GM19025 (cell line): ENCODE measurements around the gene MAML3.

Source experiments
- ATAC-seq: cut with Tn5 transposase; IDR thresholded peaks from one replicate; pipeline ENCODE4 v1.9.1; 2021; ENCODE audit warnings: mild to moderate bottlenecking, low read depth, moderate library complexity; ENCODE audit not compliant: unreplicated experiment

The MAML3 gene

DNA sequence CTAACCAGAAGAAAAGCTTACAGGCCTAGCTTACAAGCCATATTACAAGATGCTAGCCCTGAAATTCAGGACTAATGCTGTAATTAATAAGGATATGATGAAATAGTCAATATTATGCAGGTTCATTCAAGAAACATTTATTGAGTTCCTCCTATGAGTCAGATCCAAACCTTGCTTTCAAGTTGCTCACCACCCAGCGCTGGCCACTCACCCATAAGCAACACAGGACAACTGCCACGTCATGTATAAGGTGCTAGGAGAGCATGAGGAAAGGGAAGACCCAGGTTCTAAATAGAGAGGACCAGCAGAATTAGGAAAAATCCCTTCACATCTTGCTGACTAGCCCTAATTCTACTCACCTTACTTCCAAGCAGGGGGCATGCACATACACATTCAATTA lies 23.3 kb downstream of the MAML3 start:
- no peak for ATAC-seq

DNA sequence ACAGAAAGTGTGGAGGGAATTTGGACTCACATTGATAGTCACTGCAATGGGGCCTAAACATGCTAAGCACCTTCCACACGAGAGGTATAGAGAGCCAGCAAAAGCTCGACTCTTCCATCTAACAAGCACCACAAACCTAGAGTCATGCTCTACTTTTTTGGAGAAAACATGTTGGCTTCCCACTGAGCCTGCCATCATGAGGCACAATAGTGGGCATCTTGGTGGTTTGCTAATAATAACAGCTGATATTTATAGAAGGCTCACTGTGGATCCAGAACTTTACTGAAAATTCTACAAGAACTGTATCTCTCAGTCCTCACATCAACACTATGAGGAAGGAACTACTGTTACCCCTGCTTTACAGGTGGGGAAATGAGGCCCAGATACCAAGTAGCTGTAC lies 26.6 kb downstream of the MAML3 start:
- ATAC-seq = no peak

DNA sequence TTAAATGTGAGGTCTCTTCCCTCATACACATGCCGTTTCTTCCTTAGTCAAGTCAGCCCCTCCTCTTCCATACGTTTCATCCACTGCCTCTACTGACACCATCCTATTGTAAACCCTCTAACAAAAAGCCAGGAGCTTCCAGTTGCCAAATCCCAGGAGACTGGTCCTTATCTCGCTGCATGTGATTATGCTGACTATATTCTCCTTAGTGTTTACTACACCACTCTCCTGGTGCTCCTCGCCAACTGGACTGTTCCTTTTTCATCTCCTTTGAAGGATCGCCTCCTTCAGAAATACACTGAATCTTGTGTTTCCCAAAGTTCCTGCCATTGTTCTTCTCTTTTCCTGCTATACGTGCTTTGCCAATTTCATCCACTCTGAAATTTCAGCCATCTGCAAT lies 27.7 kb downstream of the MAML3 start:
- no peak for ATAC-seq

DNA sequence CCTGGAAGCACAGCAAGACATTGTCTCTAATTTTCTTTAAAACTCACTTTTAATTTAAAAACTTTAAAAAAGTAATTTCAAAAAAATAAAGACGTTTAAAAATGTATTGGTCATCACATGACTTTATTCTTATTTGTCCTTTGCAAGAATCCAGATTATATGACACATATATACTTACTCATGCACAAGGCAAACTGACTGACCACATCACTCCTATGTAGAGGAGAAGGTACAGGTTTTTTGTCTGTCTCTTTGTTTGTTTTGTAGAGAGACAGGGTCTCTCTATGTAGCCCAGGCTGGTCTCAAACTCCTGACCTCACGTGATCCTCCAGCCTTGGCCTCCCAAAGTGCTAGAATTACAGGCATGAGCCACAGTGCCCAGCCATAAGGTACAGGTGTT lies 28.6 kb downstream of the MAML3 start:
- no peak for ATAC-seq

DNA sequence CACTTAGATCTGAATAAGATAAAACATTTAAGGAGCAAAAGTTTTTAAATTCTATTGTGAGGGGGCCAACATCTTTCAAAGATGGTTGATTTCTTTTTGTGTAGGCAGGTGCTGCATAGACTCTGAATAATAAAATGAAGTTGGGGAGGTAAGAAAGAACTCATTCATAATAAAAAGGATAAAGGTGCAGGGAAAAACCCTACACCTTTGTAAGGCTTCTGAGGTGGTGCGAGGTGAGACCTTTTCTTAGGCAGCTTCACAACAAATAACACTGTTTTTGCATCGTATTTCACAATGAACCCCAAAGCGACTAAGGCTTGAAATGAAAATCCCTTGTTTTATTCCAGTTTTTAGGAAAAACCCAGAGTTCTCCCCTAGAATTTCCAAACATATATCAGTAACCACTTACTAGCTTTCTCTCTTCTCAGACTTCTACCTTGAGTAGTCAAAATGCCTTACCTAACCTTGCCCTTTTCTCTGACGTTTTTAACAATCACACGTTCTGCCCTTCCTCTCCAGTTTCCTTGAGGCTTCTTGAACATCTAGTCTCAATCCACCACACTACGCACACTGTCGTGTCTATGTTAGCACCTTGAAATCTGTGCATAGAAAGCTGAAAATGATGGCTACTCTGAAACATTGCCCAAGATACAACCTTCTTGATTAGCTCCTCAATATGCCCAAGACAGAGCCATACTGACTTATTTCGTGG lies 30.2 kb downstream of the MAML3 start:
- no peak for ATAC-seq

DNA sequence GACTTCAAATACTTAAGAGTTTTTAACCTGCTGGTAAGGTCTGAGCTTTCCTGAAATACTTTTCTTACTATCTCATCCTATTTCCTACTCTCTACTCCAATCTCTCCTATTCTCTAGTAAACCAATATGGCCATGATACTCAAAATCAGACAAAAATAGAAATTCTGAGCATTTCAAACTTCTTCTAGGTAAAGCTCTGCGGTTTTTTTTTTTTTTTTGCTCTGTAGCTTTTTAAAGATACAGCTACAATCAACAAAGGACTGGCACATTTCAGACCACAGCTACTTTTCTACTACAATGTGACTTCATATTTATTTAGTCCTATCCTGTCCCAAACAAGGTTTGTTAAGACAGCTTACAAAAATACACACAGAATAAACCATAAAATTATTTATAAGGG lies 31.1 kb downstream of the MAML3 start:
- ATAC-seq = no peak

DNA sequence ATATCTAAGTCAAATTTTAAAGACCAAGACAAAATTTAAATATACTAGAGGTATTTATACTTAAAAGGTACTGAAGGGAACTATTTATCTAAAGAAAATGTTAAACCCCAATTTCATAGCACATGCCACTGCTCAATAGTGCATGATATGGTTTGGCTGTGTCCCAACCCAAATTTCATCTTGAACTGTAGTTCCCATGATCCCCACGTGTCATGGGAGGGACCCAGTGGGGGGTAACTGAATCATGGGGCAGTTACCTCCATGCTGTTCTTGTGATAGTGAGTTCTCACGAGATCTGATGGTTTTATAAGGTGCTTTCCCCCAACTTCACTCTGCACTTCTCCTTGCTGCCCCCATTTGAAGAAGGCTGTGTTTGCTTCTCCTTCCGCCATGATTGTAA lies 32.3 kb downstream of the MAML3 start:
- ATAC-seq = no peak

DNA sequence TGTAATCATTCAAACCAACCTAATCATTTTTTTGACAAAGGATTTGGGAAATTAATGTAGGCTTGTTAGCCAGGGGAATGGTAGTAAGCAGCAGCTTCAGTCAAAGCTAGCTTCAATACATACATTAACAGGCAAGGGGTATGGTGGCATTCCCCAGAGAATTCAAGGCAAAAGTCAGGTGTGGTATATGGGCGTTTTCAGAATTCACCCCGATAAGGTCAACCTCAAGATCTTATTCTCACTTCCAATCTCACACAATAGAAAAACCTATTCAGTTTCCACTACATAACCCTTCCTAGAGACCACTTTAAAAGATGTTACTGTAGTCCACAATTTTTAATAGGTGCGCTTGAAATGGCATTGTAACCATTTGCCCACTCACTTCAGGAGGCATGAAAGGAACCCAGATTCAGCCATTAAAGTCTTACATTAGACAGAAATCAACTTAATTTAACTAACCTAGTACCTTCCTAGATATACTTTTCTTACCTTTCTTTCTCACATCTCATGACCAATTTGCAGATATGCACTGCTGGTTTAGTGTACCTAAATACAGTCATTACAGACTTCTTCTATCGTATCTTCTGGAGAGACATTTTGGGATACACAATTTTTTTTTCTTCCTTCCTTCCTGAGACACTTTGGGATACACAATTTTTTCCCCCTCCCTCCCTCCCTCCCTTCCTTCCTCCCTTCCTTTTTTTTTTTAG lies 34.9 kb downstream of the MAML3 start:
- ATAC-seq = no peak

DNA sequence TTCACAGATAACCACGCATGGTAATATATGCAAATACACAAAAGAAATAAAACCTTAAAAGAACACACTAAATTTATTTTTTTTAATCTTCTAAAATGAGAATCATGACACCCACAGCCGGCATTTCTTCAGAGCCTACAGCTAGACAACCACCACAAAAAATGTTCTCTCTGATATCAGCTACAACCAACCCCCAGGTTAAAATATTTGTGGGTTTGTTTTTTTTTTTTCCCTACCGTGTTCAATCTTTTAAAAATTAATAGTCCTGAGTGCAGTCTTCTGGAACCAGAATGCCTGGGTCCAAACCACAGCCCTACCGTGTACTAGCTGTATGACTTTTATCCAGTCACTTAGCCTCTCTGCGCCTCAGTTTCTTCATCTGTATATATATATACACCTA lies 36.0 kb downstream of the MAML3 start:
- no peak for ATAC-seq

DNA sequence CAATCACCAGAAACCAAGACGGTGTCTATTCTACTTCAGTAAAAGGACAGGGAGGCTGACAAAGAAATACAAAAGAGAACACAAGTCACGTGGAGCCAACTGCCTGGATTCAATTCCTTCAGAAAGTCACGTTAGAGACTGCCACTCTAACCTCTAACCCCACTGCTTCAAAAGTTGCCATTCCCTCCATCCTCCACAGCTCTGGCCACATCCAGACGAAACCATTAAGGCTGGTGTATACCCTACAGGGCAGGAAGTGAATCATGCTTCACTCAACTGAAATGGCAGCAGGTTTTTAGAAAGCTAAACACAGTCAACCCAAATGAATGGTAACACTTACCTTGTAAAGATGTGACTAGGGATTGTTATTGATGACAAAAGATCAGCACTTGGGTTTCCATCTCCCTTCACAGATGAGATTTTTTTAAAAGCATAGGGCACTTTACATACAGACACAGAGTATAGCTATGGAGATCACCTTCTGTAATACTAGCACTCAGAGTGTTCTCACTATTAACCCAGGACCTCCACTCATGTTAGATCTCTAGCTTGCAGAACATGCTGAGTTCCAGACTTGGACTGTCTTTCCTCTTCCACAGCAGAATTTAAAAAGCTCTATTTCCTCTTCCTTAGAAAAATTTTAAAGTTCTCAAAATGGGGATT lies 37.4 kb downstream of the MAML3 start:
- ATAC-seq = no peak

DNA sequence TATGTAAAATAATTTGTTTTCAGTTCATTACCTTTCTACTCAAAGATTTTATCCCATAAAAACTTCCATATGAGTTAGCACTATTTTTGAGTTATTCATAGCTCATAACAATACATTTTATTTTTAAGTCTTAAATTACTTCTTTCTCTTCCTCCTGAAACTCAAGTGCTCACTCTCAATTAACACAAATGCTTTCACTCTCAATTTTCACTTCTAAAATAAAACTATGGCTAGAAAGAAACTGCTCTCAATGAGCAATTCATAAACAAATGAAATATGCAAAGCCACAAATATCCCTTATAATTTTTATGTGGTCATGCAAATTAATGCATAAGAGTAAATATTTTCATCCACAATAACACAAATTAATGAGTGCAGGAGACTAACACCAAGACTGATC lies 38.8 kb downstream of the MAML3 start:
- no peak for ATAC-seq

DNA sequence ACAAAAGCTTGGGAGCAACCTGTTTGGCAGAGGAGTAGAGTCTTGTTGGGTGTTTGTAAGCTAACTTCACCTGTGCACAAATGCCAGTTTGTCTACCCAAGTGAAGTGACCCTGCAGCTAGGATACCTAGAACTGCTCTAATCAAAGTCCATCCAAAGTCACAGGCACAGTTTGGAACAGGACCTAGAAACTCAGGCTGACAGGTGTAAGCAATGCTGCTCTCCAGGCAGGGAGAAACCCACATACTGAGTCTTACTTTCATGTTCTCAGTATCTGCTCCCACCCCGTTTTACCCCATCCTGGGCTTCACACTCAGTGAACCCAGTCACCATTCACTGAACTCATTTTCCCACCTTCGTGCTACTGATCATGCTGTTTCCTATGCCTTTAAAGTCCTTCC lies 40.3 kb downstream of the MAML3 start:
- no peak for ATAC-seq

DNA sequence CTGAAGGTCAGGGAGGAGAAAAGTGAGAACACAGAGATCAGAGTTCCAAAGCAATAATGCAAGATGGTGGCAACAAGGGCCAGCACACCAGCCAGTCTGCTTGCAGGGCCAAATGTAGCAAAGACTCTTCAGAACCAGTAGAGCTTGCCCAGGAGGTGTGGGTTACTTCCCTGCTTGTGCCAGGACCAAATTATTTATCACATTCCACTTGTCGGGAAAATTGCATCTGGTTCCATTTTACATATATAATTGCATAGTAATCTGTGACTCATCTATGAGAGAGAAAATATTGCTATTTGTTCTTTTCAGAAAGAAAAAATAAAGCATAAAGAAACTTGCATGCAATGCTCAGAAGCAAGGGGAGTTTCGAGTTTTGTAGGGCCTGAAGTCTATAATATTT lies 41.4 kb downstream of the MAML3 start:
- no peak for ATAC-seq

DNA sequence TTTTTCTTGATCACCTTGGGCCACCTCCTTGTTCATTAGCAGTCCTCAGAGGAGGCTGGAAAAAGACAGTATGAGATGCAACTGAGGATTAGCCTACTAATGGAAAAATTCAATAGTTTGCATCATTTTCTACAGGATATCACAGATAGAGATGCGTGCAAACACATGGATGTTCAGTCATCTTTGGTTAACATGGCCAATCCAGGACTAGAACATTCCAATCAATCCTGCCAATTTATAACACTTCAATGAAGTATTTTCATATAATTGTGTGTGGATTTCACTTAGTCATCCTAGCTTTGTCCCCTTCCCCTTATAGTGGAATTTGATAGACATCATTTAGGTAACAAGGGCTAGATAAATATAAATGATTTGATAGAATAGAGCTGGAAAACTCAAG lies 42.7 kb downstream of the MAML3 start:
- no peak for ATAC-seq

DNA sequence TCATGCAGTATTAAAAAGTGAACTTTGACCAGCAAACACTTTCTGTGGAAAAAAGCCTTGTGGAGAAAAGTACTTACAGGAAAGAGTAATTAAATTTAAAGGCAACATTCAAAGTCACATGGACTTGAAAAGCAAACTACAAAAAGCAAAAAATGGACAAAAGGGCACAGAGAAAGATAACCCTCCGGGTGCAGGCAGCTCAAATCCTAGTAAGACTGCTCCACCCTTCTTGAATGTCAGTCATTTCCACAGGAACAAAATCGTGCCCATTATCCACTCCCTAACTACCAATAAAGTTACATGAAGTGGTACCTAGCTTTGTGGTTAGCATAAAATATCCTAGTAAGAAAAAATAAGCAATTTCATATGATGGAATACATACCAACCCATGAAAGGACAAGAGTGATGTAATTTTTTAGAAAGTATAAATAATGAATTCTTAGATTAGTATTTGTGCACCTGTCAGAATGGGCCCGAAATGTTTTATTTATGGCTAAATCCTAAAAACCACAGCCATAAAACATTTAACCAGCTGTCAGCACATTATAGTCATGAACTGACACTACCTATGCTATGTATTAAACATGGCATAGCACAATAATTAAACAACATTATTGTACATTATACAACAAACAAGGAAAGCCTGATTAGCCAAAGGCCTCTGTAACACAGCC lies 43.3 kb downstream of the MAML3 start:
- no peak for ATAC-seq

DNA sequence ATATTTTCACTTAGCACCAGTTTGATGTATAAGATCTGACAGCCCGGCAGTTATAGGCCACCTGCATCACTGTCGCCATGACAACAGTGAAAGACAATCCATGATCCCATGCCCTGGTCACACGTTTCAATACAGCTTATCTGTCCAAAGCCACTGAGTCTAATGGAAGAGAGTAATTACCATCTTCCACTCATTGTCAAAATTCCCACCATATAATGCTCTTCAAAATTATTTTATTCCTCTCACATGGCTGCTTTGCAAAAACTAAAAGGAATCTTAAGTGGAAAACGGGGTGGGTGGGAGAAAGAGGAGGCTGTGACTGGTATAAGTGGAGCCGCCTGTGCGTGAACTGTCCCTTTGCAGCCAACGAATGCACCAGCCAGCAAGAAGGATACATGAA lies 44.2 kb downstream of the MAML3 start:
- no peak for ATAC-seq

DNA sequence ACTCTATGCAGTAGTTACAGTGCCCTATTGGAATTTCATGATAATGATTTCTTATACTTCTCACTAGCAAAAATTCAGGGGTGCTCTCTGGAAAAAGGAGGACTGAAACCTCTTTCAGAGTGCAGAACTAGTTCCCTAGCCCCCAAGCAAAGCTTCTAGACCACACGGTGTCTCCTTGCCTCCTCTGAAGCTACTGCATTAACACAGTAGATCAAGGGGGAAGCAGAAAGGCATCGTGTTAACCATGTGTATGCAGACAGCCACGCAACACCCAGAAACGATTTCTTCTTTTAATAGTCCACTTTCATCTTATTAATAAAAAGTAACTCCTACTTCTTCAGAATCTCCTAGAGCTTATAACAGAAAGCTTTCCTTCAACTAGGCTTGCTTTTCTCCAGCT lies 44.7 kb downstream of the MAML3 start:
- ATAC-seq = no peak

DNA sequence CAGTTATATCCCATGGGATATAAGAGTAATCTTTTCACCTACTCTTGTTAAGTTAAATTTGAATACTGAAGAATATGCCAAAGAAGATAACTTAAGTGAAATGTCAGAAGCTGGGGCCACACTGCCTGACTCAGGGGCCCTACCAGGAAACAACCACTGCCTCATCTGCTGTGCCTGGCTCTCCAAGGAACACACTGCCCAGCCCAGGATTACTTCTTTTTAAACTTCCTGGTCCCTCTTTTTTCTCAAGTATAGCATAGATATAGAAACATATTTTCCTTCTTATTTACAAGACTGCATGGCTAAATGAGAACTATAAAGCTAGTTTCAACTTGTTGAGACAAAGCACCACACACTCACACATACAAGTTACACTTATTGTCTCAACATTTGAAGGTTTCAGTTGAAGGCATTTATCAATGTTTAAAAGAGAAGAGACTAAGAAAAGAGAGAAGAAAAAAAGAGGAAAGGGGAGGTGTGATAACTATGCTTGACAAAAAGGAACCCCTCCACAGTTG lies 45.2 kb downstream of the MAML3 start:
- ATAC-seq = no peak

DNA sequence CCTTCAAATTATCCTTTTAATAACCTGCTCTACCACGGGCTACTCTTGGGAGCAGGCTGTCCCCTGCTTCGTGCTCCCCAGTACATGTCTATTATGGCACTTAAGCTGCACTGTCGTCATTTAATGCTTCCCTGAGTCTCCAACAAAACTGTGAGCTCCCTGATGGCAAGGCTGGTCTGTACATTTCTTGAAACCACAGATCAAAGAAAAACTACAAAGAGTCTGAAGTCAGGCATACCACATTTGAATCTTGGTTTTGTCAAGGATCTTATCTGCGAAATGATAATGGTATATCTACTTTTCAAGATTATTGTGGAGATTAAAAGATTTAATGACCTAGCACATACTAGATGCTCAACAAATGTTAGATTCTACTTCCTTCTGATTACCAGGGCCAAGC lies 45.7 kb downstream of the MAML3 start:
- ATAC-seq = no peak

DNA sequence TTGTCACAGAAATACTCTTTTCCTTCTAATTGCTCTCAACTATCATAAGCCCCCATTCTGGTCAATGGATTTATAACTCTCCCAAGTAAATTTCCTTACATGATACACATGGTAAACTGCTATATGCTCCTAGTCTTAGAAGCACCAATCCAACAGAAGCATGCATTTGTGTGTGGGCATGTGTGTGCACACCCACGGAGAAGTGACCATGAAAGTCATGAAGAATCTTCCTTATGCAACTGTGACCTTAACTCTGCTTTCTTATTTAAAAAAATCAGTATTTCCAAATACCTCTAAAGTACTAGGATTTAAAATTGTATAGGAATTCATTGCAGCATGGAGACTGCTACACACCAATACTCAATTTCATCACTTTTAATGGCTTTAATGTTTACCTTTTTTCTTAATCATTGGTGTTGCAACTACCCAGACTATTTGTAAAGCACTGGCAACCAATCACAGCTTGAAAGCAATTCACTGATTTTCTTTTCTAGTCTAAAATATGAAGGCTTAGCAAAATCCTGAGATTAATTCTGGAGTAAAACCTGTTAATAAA lies 47.6 kb downstream of the MAML3 start:
- no peak for ATAC-seq

DNA sequence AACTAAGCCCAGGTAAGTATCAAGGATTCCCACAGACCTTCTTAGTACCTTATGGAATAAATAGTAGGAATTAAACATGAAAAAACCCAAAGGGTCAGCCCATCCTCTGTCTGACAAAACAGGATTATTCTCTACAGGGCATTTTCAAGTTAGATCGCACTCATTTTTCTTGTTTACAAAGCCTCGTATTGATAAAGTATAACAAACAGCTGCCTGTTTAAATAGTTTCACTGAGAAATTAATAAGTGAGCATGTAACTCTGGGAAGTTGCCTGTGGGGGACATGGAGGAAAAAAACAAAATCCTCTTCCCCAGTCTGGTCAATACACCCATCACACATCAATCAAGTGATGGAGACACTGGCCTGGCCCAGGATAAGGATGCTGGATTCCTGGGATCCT lies 48.5 kb downstream of the MAML3 start:
- ATAC-seq = no peak
